Measurements from ENCODE around the gene OLFML1.

Gene OLFML1

GRCh38 chr11:7485186-7486097, at the start of gene OLFML1:
TSS of gene OLFML1 (plus strand) at chr11:7485506. CDS start at chr11:7485876, 370 bp downstream.
- POLR2A ChIA-PET, result no interaction called here
- no peak for DNase-seq (ENCODE audit: extremely low spot score)
- TF ChIP-seq FOXM1 (IDR thresholded peaks at IDR 0.05; ENCODE audit: borderline replicate concordance) (no peak), BHLHE40 (IDR thresholded peaks at IDR 0.05; ENCODE audit: borderline replicate concordance) (no peak), LEF1 (IDR thresholded peaks at IDR 0.05; ENCODE audit: borderline replicate concordance) (no peak), TARDBP (IDR thresholded peaks at IDR 0.05) (no peak), L3MBTL2 (conservative IDR thresholded peaks at IDR 0.05) (no peak), PKNOX1 (IDR thresholded peaks at IDR 0.05) (no peak), ELF4 (IDR thresholded peaks at IDR 0.05) (no peak), FOXK2 (IDR thresholded peaks at IDR 0.05) (no peak)
- CTCF ChIA-PET, result interaction anchor here (0.7 kb wide), 1 partner anchor 209 kb away, joined by 7 read pairs; no protein-coding TSS in a partner anchor

- POLR2A ChIA-PET, result no interaction called here
- no peak for DNase-seq (ENCODE audit: extremely low spot score)
- no peak for TF ChIP-seq CTBP1 (IDR thresholded peaks at IDR 0.05; ENCODE audit: borderline replicate concordance)
- CTCF ChIA-PET, result no interaction called here
Measured at GRCh38 chr11:7436146-7436545, 49.2 kb upstream of the OLFML1 start.

- POLR2A ChIA-PET, result no interaction called here
- TF ChIP-seq FOXK2 (IDR thresholded peaks at IDR 0.05) (no peak), L3MBTL2 (conservative IDR thresholded peaks at IDR 0.05) (no peak), PKNOX1 (IDR thresholded peaks at IDR 0.05) (no peak), SP1 (IDR thresholded peaks at IDR 0.05) (no peak), BHLHE40 (IDR thresholded peaks at IDR 0.05; ENCODE audit: borderline replicate concordance) (no peak), ELF4 (IDR thresholded peaks at IDR 0.05) (no peak), CTBP1 (IDR thresholded peaks at IDR 0.05; ENCODE audit: borderline replicate concordance) (no peak), ARNT (IDR thresholded peaks at IDR 0.05) (no peak), FOXA1 (IDR thresholded peaks at IDR 0.05) (no peak), ZNF384 (IDR thresholded peaks at IDR 0.05) (no peak), NFRKB (IDR thresholded peaks at IDR 0.05) (no peak), TARDBP (IDR thresholded peaks at IDR 0.05) (no peak), LEF1 (IDR thresholded peaks at IDR 0.05; ENCODE audit: borderline replicate concordance) (no peak), SUZ12 (IDR thresholded peaks at IDR 0.05) (no peak), FOXM1 (IDR thresholded peaks at IDR 0.05; ENCODE audit: borderline replicate concordance) (no peak), HDGF (IDR thresholded peaks at IDR 0.05; ENCODE audit: borderline replicate concordance) (no peak)
- DNase-seq (ENCODE audit: extremely low spot score), result no peak
- CTCF ChIA-PET, result interaction anchor here (0.8 kb wide), 1 partner anchor 84 kb away, joined by 3 read pairs; no protein-coding TSS in a partner anchor
Measured at GRCh38 chr11:7436657-7437056, 48.6 kb upstream of the OLFML1 start.

- no peak for DNase-seq (ENCODE audit: extremely low spot score)
- CTCF ChIA-PET, result no interaction called here
- POLR2A ChIA-PET, result no interaction called here
- TF ChIP-seq ELF4 (IDR thresholded peaks at IDR 0.05) (no peak), FOXM1 (IDR thresholded peaks at IDR 0.05; ENCODE audit: borderline replicate concordance) (no peak), PKNOX1 (IDR thresholded peaks at IDR 0.05) (no peak), BHLHE40 (IDR thresholded peaks at IDR 0.05; ENCODE audit: borderline replicate concordance) (no peak), FOXK2 (IDR thresholded peaks at IDR 0.05) (no peak), SUZ12 (IDR thresholded peaks at IDR 0.05) (no peak), SP1 (IDR thresholded peaks at IDR 0.05) (no peak), TARDBP (IDR thresholded peaks at IDR 0.05) (no peak), HDGF (IDR thresholded peaks at IDR 0.05; ENCODE audit: borderline replicate concordance) (no peak), FOXA1 (IDR thresholded peaks at IDR 0.05) (no peak), NFRKB (IDR thresholded peaks at IDR 0.05) (no peak)
Measured at GRCh38 chr11:7437696-7438095, 47.6 kb upstream of the OLFML1 start.

GRCh38 chr11:7439746-7440320, 45.5 kb upstream of the OLFML1 start:
- ChIA-PET POLR2A (no interaction called here), CTCF (no interaction called here)
- no peak for DNase-seq (ENCODE audit: extremely low spot score)
- TF ChIP-seq ZNF384 (IDR thresholded peaks at IDR 0.05), result no peak
- no peak for TF ChIP-seq FOXK2 (IDR thresholded peaks at IDR 0.05)
- TF ChIP-seq ARNT (IDR thresholded peaks at IDR 0.05), result no peak
- no peak for TF ChIP-seq FOXA1 (IDR thresholded peaks at IDR 0.05)
- TF ChIP-seq L3MBTL2 (conservative IDR thresholded peaks at IDR 0.05), result no peak
- TF ChIP-seq ELF4 (IDR thresholded peaks at IDR 0.05), result no peak
- no peak for TF ChIP-seq NFRKB (IDR thresholded peaks at IDR 0.05)
- TF ChIP-seq TARDBP (IDR thresholded peaks at IDR 0.05), result no peak
- TF ChIP-seq PKNOX1 (IDR thresholded peaks at IDR 0.05), result no peak
- no peak for TF ChIP-seq HDGF (IDR thresholded peaks at IDR 0.05; ENCODE audit: borderline replicate concordance)
- no peak for TF ChIP-seq LEF1 (IDR thresholded peaks at IDR 0.05; ENCODE audit: borderline replicate concordance)
